Keratinocyte (primary cell): ENCODE data around the gene FRMPD4. TPM values are rescaled to one million over a fixed set of nuclear protein-coding genes. Genes with fewer than 3 reads are reported as not detected.

ENCODE experiments used
- DNase-seq: peaks from one replicate; pipeline ENCODE4 v3.0.0-alpha.2; 2011; ENCODE audit warnings: low read depth, missing footprints, low spot score
- FAIRE-seq: peaks from 2 replicates; lab custom pipeline; 2011; peaks lifted over from hg19 to GRCh38; lab: Jason Lieb, UNC
- H2AFZ ChIP-seq: 2 replicates; pipeline ENCODE4 v1.6.0; 2012; ENCODE audit warnings: low read length, control low read depth, inconsistent platforms; ENCODE audit not compliant: control insufficient read depth
- H3K27ac ChIP-seq: 2 replicates; pipeline ENCODE4 v1.5.1; 2011; ENCODE audit warnings: low read length; ENCODE audit not compliant: control insufficient read depth, insufficient read depth
- H3K27me3 ChIP-seq: 3 replicates; pipeline ENCODE4 v1.6.0; 2011; ENCODE audit warnings: low read length; ENCODE audit not compliant: control insufficient read depth, insufficient read depth; ENCODE audit errors: extremely low read depth
- H3K36me3 ChIP-seq, 2 experiments: 2 replicates in 1 of 2; 3 replicates in 1 of 2; pipeline ENCODE4 v1.5.1; 2011; ENCODE audit warnings: low read length in 2 of 2, mild to moderate bottlenecking in 1 of 2; ENCODE audit not compliant: control insufficient read depth in 2 of 2, insufficient read depth in 2 of 2; ENCODE audit errors: extremely low read depth in 1 of 2
- H3K4me1 ChIP-seq: 3 replicates; pipeline ENCODE4 v1.5.1; 2011; ENCODE audit warnings: low read length; ENCODE audit not compliant: control insufficient read depth, insufficient read depth; ENCODE audit errors: extremely low read depth
- H3K4me2 ChIP-seq: 3 replicates; pipeline ENCODE4 v1.6.0; 2011; ENCODE audit warnings: low read depth, low read length; ENCODE audit not compliant: control insufficient read depth, insufficient read depth; ENCODE audit errors: extremely low read depth
- H3K4me3 ChIP-seq, 3 experiments: fragments of 200-600 bp in 1 of 3; sonication (generic) in 1 of 3; 2 replicates in 2 of 3; 3 replicates in 1 of 3; pipeline ENCODE4 v1.5.1; 2011 to 2016; ENCODE audit warnings: low read length in 3 of 3, mild to moderate bottlenecking in 3 of 3, control low read depth in 2 of 3, inconsistent platforms in 1 of 3, low read depth in 1 of 3, mixed read lengths in 1 of 3, mixed run types in 1 of 3, moderate library complexity in 1 of 3; ENCODE audit not compliant: control insufficient read depth in 2 of 3, insufficient read depth in 2 of 3; ENCODE audit errors: extremely low read depth in 1 of 3
- H3K79me2 ChIP-seq: 2 replicates; pipeline ENCODE4 v1.6.0; 2012; ENCODE audit warnings: low read length; ENCODE audit not compliant: control insufficient read depth, insufficient read depth
- H3K9ac ChIP-seq: 3 replicates; pipeline ENCODE4 v1.6.0; 2011; ENCODE audit warnings: low read length; ENCODE audit not compliant: control insufficient read depth, insufficient read depth; ENCODE audit errors: extremely low read depth
- H3K9me1 ChIP-seq: 3 replicates; pipeline ENCODE4 v1.6.0; 2011; ENCODE audit warnings: low read length; ENCODE audit not compliant: control insufficient read depth, insufficient read depth; ENCODE audit errors: extremely low read depth
- H3K9me3 ChIP-seq: 2 replicates; pipeline ENCODE4 v1.5.1; 2012; ENCODE audit warnings: low read depth, low read length; ENCODE audit not compliant: control insufficient read depth
- H4K20me1 ChIP-seq: 3 replicates; pipeline ENCODE4 v1.6.0; 2011; ENCODE audit warnings: low read length; ENCODE audit not compliant: control insufficient read depth, insufficient read depth; ENCODE audit errors: extremely low read depth
- CTCF ChIP-seq, 3 experiments: IDR thresholded peaks in 1 of 3; conservative IDR thresholded peaks in 1 of 3; optimal IDR thresholded peaks in 1 of 3; 2 replicates in 2 of 3; 3 replicates in 1 of 3; pipeline versions ENCODE3 to v1.5.1; 2011; ENCODE audit warnings: low read length in 3 of 3, mild to moderate bottlenecking in 3 of 3, moderate library complexity in 2 of 3, control low read depth in 1 of 3, inconsistent platforms in 1 of 3; ENCODE audit not compliant: insufficient read depth in 2 of 3; ENCODE audit errors: extremely low read depth in 1 of 3
- EZH2 ChIP-seq: IDR thresholded peaks from one replicate; pipeline ENCODE4 v1.6.1; 2012; ENCODE audit warnings: inconsistent platforms, mild to moderate bottlenecking, low read length, moderate library complexity
- dilution Hi-C: fragments of 300-500 bp; cut with MboI; formaldehyde crosslinking; loops from one replicate; pipeline ENCODE4 v1.7.0; 2020; ENCODE audit warnings: low sequenced_read_pairs; ENCODE audit not compliant: extremely low pct_ligation_motif_present
- polyA plus RNA-seq, 5 experiments: library from polyadenylated mRNA; depleted of rRNA in 3 of 5; stranded (reverse) in 3 of 5; stranded (forward) in 1 of 5; unstranded in 1 of 5; fragments of >200 nt; gene quantifications; 1 replicate in 1 of 5; 2 replicates in 3 of 5; 3 replicates in 1 of 5; pipeline versions ENCODE4 v1.2.1 to v1.2.3, GENCODE V29; 2011 to 2012; ENCODE audit warnings: missing spikeins in 2 of 5, low read depth in 1 of 5, low replicate concordance in 1 of 5

FRMPD4 gene
- polyA plus RNA-seq, 1 donor (not counting 4 experiments of a cell fraction or from before 2014, with no cell fraction given) = 0.05 TPM

- Histone ChIP-seq H3K4me3 (no peak overlapping the region), H3K9ac (no peak overlapping the region), H3K4me2 (no peak overlapping the region), H3K27ac (no peak overlapping the region), H3K36me3 (no peaks in the 10 kb centered on the region), H3K79me2 (no peaks in the 10 kb centered on the region), H3K27me3 (no peaks in the 10 kb centered on the region), H2AFZ (no peak overlapping the region), H3K9me1 (no peaks in the 10 kb centered on the region), H4K20me1 (no peaks in the 10 kb centered on the region), H3K9me3 (no peaks in the 10 kb centered on the region), H3K4me1 (no peaks in the 10 kb centered on the region)
- no peak for DNase-seq
- TF ChIP-seq CTCF (optimal IDR thresholded peaks at IDR 0.05 in 1 of 3, IDR thresholded peaks at IDR 0.05 in 1 of 3, conservative IDR thresholded peaks at IDR 0.05 in 1 of 3; ENCODE audit: extremely low read depth in 1 of 3, insufficient read depth in 2 of 3, low read length in 3 of 3) = no peak
- no peak for TF ChIP-seq EZH2
- no peak for FAIRE-seq
- dilution Hi-C loops = no loop called here
Observed at GRCh38 chrX:12174358-12174757, 36.1 kb downstream of the FRMPD4 start.

- H3K4me2 ChIP-seq = no peak overlapping the region
- no peaks in the 10 kb centered on the region for H3K9me1 ChIP-seq
- TF ChIP-seq EZH2 = no peak
- no peak for TF ChIP-seq CTCF (optimal IDR thresholded peaks at IDR 0.05 in 1 of 3, IDR thresholded peaks at IDR 0.05 in 1 of 3, conservative IDR thresholded peaks at IDR 0.05 in 1 of 3; ENCODE audit: extremely low read depth in 1 of 3, insufficient read depth in 2 of 3, low read length in 3 of 3)
- H3K36me3 ChIP-seq = no peaks in the 10 kb centered on the region
- no peaks in the 10 kb centered on the region for H3K4me1 ChIP-seq
- no peaks in the 10 kb centered on the region for H3K27me3 ChIP-seq
- FAIRE-seq = no peak
- no peak overlapping the region for H3K9ac ChIP-seq
- H4K20me1 ChIP-seq = no peaks in the 10 kb centered on the region
- no peak overlapping the region for H3K27ac ChIP-seq
- no peak overlapping the region for H2AFZ ChIP-seq
- dilution Hi-C loops = no loop called here
- no peak for DNase-seq
- H3K79me2 ChIP-seq = no peaks in the 10 kb centered on the region
- H3K4me3 ChIP-seq = no peak overlapping the region
- no peaks in the 10 kb centered on the region for H3K9me3 ChIP-seq
Observed at GRCh38 chrX:12197030-12197429, 58.8 kb downstream of the FRMPD4 start.
